ENCODE measurements around the gene PARP4. TPM values are rescaled to one million over a fixed set of nuclear protein-coding genes. Genes with fewer than 3 reads are reported as not detected.
"Not testable (repeated sequence)": the region's sequence is repeated elsewhere in the genome, so short reads cannot be mapped to it uniquely, and the experiment has no call there.

The PARP4 gene
- total RNA-seq, 4 donors from 2014 or later, result 136 to 161 (median 138) TPM

DNA sequence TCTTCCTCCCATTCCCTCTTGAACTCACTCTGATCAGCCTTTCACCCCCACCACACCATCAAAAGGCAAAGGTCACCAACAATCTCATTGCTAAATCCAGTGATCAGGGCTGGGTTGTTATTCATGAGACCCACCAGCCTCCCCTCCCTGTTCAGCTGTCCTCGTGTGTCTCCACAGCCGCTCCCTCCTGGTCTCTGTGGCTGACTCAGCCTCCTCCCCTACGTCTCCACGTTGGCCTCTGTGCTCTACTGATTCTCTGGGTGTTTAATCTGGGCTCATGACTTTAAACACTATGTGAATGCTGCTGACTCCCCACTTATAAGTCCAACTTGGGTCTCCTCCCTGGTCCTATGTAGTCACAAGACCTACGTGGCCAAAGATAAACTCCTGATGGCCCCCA, 38.9 kb downstream of the PARP4 start:
- peaks cover 0 to 93% (median 0%) of the 10 kb centered on the region in 3 donors for H3K36me3 ChIP-seq
- DNase-seq, result no peak
- no peak for TF ChIP-seq POLR2A (IDR thresholded peaks at IDR 0.05)
- TF ChIP-seq, protein P1, sequence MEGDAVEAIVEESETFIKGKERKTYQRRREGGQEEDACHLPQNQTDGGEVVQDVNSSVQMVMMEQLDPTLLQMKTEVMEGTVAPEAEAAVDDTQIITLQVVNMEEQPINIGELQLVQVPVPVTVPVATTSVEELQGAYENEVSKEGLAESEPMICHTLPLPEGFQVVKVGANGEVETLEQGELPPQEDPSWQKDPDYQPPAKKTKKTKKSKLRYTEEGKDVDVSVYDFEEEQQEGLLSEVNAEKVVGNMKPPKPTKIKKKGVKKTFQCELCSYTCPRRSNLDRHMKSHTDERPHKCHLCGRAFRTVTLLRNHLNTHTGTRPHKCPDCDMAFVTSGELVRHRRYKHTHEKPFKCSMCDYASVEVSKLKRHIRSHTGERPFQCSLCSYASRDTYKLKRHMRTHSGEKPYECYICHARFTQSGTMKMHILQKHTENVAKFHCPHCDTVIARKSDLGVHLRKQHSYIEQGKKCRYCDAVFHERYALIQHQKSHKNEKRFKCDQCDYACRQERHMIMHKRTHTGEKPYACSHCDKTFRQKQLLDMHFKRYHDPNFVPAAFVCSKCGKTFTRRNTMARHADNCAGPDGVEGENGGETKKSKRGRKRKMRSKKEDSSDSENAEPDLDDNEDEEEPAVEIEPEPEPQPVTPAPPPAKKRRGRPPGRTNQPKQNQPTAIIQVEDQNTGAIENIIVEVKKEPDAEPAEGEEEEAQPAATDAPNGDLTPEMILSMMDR (IDR thresholded peaks at IDR 0.05), result no peak

DNA sequence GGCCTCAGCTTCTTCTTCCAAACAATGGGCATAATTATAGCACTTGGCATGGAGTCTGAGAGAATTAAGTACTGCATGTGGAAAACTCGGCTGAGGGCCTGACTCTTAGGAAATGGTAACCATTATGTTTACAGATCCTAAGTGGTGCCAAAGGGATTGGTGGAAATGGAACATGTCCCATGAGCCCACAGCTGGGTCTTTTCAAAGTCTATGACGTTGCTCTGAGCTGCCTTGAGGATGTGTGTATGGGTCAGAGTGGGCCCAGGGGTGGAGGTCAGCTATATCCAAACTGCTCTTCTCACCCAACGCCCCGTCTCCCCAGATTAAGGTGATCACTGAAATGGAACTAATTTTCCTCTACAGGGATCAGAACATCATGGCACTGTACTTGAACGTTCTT, 40.4 kb downstream of the PARP4 start:
- not testable (repeated sequence) for DNase-seq, H3K4me3 ChIP-seq, H3K9me3 ChIP-seq, H3K27ac ChIP-seq, H3K27me3 ChIP-seq, H3K4me1 ChIP-seq
- peaks cover 0 to 93% (median 0%) of the 10 kb centered on the region in 3 donors for H3K36me3 ChIP-seq

More for the DNA sequence above, 38.9 kb downstream of the PARP4 start:
- Histone ChIP-seq H3K4me1 (no peaks in the 10 kb centered on the region), H3K9me3 (no peaks in the 10 kb centered on the region), H3K4me3 (no peak overlapping the region), H3K27me3 (no peaks in the 10 kb centered on the region), H3K27ac (no peak overlapping the region)

DNA sequence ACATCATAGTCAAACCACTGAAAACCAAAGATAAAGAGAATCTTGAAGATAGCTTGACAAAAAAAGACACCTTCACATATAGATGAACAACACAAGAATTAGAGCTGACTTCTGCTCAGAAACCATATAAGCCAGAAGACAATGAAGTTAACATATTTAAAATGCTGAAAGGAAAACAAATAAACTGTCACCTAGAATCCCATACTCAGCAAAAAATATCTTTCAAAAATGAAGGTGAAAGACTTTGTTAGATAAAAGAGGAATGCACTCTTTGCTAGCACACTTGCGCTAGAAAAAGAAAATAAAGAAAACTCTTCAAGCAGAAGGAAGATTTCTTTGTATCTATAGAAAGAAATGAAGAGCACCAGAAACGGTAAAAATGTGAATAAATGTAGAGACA, 49.5 kb downstream of the PARP4 start:
- Histone ChIP-seq H3K4me3 (no peak overlapping the region), H3K36me3 (peaks cover 0 to 73% (median 0%) of the 10 kb centered on the region in 3 donors)
- no peak for DNase-seq

DNA sequence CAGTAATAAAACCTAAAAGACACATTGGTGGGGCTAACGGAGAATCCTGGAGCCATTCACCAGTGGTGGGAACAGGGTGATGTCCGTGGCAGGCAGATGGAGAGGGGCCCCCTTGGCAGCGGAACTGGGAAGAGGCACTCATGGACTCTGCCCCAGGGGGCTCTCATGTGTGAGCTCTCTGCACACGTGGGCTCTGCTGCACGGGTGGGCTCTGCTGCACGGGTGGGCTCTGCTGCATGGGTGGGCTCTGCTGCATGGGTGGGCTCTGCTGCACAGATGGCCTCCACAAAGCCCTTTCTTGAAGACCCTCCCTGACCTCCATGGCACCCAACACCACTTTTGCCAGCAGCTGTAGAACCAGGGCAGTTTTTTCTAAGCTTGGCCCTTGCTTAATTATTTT, 52.3 kb downstream of the PARP4 start:
- H3K36me3 ChIP-seq, result peaks cover 0 to 73% (median 0%) of the 10 kb centered on the region in 3 donors
- no peak for DNase-seq

More for the DNA sequence above, 49.5 kb downstream of the PARP4 start:
- TF ChIP-seq, protein P1 (IDR thresholded peaks at IDR 0.05), result no peak
- TF ChIP-seq POLR2A (IDR thresholded peaks at IDR 0.05), result no peak
- H3K27me3 ChIP-seq, result no peaks in the 10 kb centered on the region
- no peaks in the 10 kb centered on the region for H3K4me1 ChIP-seq
- H3K9me3 ChIP-seq, result no peaks in the 10 kb centered on the region
- H3K27ac ChIP-seq, result no peak overlapping the region

DNA sequence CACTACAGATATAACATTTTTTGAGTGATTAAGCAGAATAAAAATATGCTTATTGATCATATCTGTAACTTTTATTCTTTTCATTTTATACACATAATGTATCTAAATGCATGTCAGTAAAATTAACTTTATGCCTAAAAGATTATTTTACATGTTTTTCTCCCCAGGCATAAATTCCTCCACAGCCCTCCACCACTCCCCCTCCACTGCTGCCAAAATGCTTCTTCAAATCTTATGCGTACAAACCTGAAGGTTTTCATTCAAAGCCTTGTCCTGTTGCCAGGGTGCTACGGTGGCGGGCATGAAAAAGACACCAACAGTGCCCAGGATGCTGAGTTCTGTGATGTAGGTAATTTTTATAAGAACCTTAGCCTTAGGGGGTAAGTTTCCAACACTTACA, 52.9 kb downstream of the PARP4 start:
- TF ChIP-seq POLR2A (IDR thresholded peaks at IDR 0.05), result no peak
- TF ChIP-seq, protein P1 (IDR thresholded peaks at IDR 0.05), result no peak
- H3K4me3 ChIP-seq, result no peak overlapping the region
- H3K27me3 ChIP-seq, result no peaks in the 10 kb centered on the region
- no peak for DNase-seq
- no peaks in the 10 kb centered on the region for H3K9me3 ChIP-seq
- no peak overlapping the region for H3K27ac ChIP-seq
- H3K4me1 ChIP-seq, result no peaks in the 10 kb centered on the region
- H3K36me3 ChIP-seq, result peaks cover 0 to 73% (median 0%) of the 10 kb centered on the region in 3 donors

More for the DNA sequence above, 52.3 kb downstream of the PARP4 start:
- Histone ChIP-seq H3K27me3 (no peaks in the 10 kb centered on the region), H3K9me3 (no peaks in the 10 kb centered on the region), H3K27ac (no peak overlapping the region), H3K4me3 (no peak overlapping the region), H3K4me1 (no peaks in the 10 kb centered on the region)
- no peak for TF ChIP-seq POLR2A (IDR thresholded peaks at IDR 0.05)
- TF ChIP-seq, protein P1 (IDR thresholded peaks at IDR 0.05), result no peak

DNA sequence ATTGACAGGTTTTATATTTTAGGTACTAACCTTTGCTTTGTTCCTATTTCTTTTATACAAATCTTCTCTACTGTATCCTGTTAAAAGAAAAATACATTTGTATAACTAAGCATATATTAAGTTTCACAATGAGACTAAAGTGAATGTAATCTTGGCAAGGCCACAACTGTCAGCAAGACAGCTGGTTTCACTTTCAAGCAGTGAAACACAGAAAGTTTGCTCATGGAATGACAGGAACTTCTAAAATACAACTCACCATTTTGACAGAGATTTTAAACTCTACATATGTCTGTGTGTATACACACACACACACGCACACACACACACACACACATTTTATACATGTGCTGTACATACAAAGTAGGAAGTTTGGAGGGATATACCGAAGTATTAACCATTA, 53.3 kb downstream of the PARP4 start:
- H3K4me3 ChIP-seq, result no peak overlapping the region
- H3K9me3 ChIP-seq, result no peaks in the 10 kb centered on the region
- no peak for DNase-seq
- peaks cover 0 to 76% (median 0%) of the 10 kb centered on the region in 3 donors for H3K36me3 ChIP-seq
- H3K4me1 ChIP-seq, result no peaks in the 10 kb centered on the region
- H3K27me3 ChIP-seq, result no peaks in the 10 kb centered on the region
- H3K27ac ChIP-seq, result no peak overlapping the region
- TF ChIP-seq POLR2A (IDR thresholded peaks at IDR 0.05), result no peak
- TF ChIP-seq, protein P1 (IDR thresholded peaks at IDR 0.05), result no peak

Data from Peyer's patch (tissue), 4 donors.